Measurements from ENCODE around the gene KRT31. TPM values are rescaled to one million over a fixed set of nuclear protein-coding genes. Genes with fewer than 3 reads are reported as not detected.
"Not testable (repeated sequence)": the region's sequence is repeated elsewhere in the genome, so short reads cannot be mapped to it uniquely, and the experiment has no call there.

The KRT31 gene
- polyA plus RNA-seq, 1 donor from 2014 or later: not detected

GRCh38 chr17:41386227-41386626 is 11.2 kb downstream of the KRT31 start:
- H3K9me2 ChIP-seq (ENCODE audit: insufficient read depth, low read length): no peaks in the 10 kb centered on the region
- H3K79me2 ChIP-seq (replicated peaks; ENCODE audit: insufficient read depth, low read length): no peaks in the 10 kb centered on the region
- H3K36me3 ChIP-seq (ENCODE audit: insufficient read depth, low read length): no peaks in the 10 kb centered on the region
- no peaks in the 10 kb centered on the region for H3F3A ChIP-seq (ENCODE audit: insufficient read depth, low read length, poor library complexity, severe bottlenecking)
- H3K27me3 ChIP-seq (ENCODE audit: insufficient read depth, low read depth, low read length): no peaks in the 10 kb centered on the region
- H3K9ac ChIP-seq (ENCODE audit: low read length): no peak overlapping the region
- H3K4me3 ChIP-seq (ENCODE audit: low read length): no peak overlapping the region
- H4K20me1 ChIP-seq (ENCODE audit: insufficient read depth): no peaks in the 10 kb centered on the region
- no peak overlapping the region for H3K4me2 ChIP-seq (ENCODE audit: low read length)
- TF ChIP-seq, protein P1, sequence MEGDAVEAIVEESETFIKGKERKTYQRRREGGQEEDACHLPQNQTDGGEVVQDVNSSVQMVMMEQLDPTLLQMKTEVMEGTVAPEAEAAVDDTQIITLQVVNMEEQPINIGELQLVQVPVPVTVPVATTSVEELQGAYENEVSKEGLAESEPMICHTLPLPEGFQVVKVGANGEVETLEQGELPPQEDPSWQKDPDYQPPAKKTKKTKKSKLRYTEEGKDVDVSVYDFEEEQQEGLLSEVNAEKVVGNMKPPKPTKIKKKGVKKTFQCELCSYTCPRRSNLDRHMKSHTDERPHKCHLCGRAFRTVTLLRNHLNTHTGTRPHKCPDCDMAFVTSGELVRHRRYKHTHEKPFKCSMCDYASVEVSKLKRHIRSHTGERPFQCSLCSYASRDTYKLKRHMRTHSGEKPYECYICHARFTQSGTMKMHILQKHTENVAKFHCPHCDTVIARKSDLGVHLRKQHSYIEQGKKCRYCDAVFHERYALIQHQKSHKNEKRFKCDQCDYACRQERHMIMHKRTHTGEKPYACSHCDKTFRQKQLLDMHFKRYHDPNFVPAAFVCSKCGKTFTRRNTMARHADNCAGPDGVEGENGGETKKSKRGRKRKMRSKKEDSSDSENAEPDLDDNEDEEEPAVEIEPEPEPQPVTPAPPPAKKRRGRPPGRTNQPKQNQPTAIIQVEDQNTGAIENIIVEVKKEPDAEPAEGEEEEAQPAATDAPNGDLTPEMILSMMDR (IDR thresholded peaks at IDR 0.05; ENCODE audit: poor library complexity, severe bottlenecking): no peak
- TF ChIP-seq RAD21 (conservative IDR thresholded peaks at IDR 0.05) (no peak), TAF1 (IDR thresholded peaks at IDR 0.05; ENCODE audit: low read depth) (no peak), EP300 (conservative IDR thresholded peaks at IDR 0.05; ENCODE audit: poor library complexity, severe bottlenecking) (no peak), POLR2AphosphoS5 (IDR thresholded peaks at IDR 0.05) (no peak), SMC3 (conservative IDR thresholded peaks at IDR 0.05; ENCODE audit: poor library complexity) (no peak), MXI1 (conservative IDR thresholded peaks at IDR 0.05; ENCODE audit: poor library complexity, severe bottlenecking) (no peak), EZH2 (IDR thresholded peaks at IDR 0.05; ENCODE audit: borderline replicate concordance, insufficient read depth, low read length, poor library complexity, severe bottlenecking) (no peak)
- TF ChIP-seq, protein P2, sequence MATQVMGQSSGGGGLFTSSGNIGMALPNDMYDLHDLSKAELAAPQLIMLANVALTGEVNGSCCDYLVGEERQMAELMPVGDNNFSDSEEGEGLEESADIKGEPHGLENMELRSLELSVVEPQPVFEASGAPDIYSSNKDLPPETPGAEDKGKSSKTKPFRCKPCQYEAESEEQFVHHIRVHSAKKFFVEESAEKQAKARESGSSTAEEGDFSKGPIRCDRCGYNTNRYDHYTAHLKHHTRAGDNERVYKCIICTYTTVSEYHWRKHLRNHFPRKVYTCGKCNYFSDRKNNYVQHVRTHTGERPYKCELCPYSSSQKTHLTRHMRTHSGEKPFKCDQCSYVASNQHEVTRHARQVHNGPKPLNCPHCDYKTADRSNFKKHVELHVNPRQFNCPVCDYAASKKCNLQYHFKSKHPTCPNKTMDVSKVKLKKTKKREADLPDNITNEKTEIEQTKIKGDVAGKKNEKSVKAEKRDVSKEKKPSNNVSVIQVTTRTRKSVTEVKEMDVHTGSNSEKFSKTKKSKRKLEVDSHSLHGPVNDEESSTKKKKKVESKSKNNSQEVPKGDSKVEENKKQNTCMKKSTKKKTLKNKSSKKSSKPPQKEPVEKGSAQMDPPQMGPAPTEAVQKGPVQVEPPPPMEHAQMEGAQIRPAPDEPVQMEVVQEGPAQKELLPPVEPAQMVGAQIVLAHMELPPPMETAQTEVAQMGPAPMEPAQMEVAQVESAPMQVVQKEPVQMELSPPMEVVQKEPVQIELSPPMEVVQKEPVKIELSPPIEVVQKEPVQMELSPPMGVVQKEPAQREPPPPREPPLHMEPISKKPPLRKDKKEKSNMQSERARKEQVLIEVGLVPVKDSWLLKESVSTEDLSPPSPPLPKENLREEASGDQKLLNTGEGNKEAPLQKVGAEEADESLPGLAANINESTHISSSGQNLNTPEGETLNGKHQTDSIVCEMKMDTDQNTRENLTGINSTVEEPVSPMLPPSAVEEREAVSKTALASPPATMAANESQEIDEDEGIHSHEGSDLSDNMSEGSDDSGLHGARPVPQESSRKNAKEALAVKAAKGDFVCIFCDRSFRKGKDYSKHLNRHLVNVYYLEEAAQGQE (IDR thresholded peaks at IDR 0.05; ENCODE audit: borderline replicate concordance): no peak
- H2AFZ ChIP-seq (ENCODE audit: low read depth, low read length): no peak overlapping the region
- no peak overlapping the region for H3K27ac ChIP-seq (ENCODE audit: low read length)
- H3K9me3 ChIP-seq (ENCODE audit: low read length): no peaks in the 10 kb centered on the region

DNA sequence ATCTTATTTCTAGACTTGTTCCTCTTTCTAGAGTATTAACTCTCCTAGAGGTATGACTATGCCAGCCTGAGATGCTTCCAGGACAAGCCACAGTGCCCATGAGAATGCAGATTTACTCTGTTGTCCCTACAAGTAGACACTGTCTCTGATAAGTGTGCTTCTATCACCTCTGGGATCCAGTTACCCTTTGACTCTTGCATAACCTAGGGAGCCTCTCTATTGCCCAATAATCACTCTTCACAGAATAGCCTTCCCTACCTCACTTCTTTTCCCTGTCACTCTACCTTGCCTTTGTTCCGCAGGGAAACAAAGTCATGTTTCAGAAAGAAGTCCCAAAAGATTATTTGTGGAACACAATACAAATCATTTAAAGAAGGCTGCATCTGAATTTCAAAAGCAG is 13.7 kb downstream of the KRT31 start:
- no peaks in the 10 kb centered on the region for H3K9me2 ChIP-seq (ENCODE audit: insufficient read depth, low read length)
- H4K20me1 ChIP-seq (ENCODE audit: insufficient read depth): no peaks in the 10 kb centered on the region
- no peak overlapping the region for H3K27ac ChIP-seq (ENCODE audit: low read length)
- no peak overlapping the region for H2AFZ ChIP-seq (ENCODE audit: low read depth, low read length)
- H3K9ac ChIP-seq (ENCODE audit: low read length): no peak overlapping the region
- H3K36me3 ChIP-seq (ENCODE audit: insufficient read depth, low read length): no peaks in the 10 kb centered on the region
- no peaks in the 10 kb centered on the region for H3F3A ChIP-seq (ENCODE audit: insufficient read depth, low read length, poor library complexity, severe bottlenecking)
- no peaks in the 10 kb centered on the region for H3K9me3 ChIP-seq (ENCODE audit: low read length)
- H3K4me2 ChIP-seq (ENCODE audit: low read length): no peak overlapping the region
- no peaks in the 10 kb centered on the region for H3K27me3 ChIP-seq (ENCODE audit: insufficient read depth, low read depth, low read length)
- no peak overlapping the region for H3K4me3 ChIP-seq (ENCODE audit: low read length)
- H3K79me2 ChIP-seq (replicated peaks; ENCODE audit: insufficient read depth, low read length): no peaks in the 10 kb centered on the region
- TF ChIP-seq EZH2 (IDR thresholded peaks at IDR 0.05; ENCODE audit: borderline replicate concordance, insufficient read depth, low read length, poor library complexity, severe bottlenecking): no peak
- TF ChIP-seq SMC3 (conservative IDR thresholded peaks at IDR 0.05; ENCODE audit: poor library complexity): no peak

DNA sequence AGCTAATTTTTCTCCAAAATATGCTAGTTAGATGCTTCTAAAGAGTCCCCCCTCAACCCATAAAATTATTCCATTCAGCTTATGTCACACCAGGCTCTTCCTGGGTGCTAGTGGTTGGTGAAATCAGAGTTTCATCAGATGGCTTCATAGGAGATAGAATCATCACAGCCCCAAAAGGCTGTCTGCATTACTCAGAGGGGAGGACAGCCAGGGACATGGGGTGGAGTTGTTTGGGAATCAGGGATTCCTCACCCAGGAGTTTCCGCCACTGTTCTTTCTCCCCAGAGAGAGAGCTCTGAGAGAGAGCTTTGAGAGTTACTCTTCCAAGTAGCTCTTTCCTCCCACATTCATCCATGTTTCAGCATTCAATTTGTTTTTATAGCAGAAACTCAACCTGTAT is 15.0 kb downstream of the KRT31 start:
- Histone ChIP-seq H3K36me3 (ENCODE audit: insufficient read depth, low read length) (no peaks in the 10 kb centered on the region), H3F3A (ENCODE audit: insufficient read depth, low read length, poor library complexity, severe bottlenecking) (no peaks in the 10 kb centered on the region), H3K9me2 (ENCODE audit: insufficient read depth, low read length) (no peaks in the 10 kb centered on the region), H3K27me3 (ENCODE audit: insufficient read depth, low read depth, low read length) (no peaks in the 10 kb centered on the region), H4K20me1 (ENCODE audit: insufficient read depth) (no peaks in the 10 kb centered on the region), H3K9me3 (ENCODE audit: low read length) (no peaks in the 10 kb centered on the region), H3K79me2 (replicated peaks; ENCODE audit: insufficient read depth, low read length) (no peaks in the 10 kb centered on the region), H3K27ac (ENCODE audit: low read length) (no peak overlapping the region), H3K4me3 (ENCODE audit: low read length) (no peak overlapping the region), H3K4me2 (ENCODE audit: low read length) (no peak overlapping the region), H3K9ac (ENCODE audit: low read length) (no peak overlapping the region), H2AFZ (ENCODE audit: low read depth, low read length) (no peak overlapping the region)
- TF ChIP-seq TAF1 (IDR thresholded peaks at IDR 0.05; ENCODE audit: low read depth): no peak
- TF ChIP-seq EP300 (conservative IDR thresholded peaks at IDR 0.05; ENCODE audit: poor library complexity, severe bottlenecking): no peak
- TF ChIP-seq, protein P1 (IDR thresholded peaks at IDR 0.05; ENCODE audit: poor library complexity, severe bottlenecking): no peak
- no peak for TF ChIP-seq POLR2AphosphoS5 (IDR thresholded peaks at IDR 0.05)

DNA sequence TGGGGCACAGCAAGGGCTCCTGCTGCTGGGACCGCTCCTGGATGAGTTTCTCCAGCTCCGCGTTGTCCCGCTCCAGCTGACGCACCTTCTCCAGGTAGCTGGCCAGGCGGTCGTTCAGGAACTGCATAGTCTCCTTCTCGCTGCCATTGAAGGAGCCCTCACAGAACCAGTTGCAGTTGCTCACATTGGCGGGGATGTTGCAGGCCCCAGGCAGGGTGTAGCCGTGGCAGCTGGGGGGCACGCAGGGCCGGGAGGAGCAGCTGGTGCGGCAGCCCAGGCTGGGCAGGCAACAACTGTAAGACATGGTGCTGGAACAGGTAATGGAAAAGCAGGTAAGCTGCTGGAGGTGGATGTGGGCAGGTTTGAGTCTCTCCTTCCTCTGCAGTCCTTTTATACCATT is 15.5 kb downstream of the KRT31 start, which contains the start of gene KRT34:
Gene KRT34, minus strand, starts transcription at position 364 of the 400 bp plus-strand sequence. Its CDS starts 60 bp downstream, at position 304.
- H3K9me2 ChIP-seq (ENCODE audit: insufficient read depth, low read length); H3K9ac ChIP-seq (ENCODE audit: low read length); H3F3A ChIP-seq (ENCODE audit: insufficient read depth, low read length, poor library complexity, severe bottlenecking); H4K20me1 ChIP-seq (ENCODE audit: insufficient read depth); H3K79me2 ChIP-seq (replicated peaks; ENCODE audit: insufficient read depth, low read length); H3K27ac ChIP-seq (ENCODE audit: low read length); H3K9me3 ChIP-seq (ENCODE audit: low read length); H3K27me3 ChIP-seq (ENCODE audit: insufficient read depth, low read depth, low read length); H3K4me2 ChIP-seq (ENCODE audit: low read length); H3K36me3 ChIP-seq (ENCODE audit: insufficient read depth, low read length); H3K4me3 ChIP-seq (ENCODE audit: low read length); H2AFZ ChIP-seq (ENCODE audit: low read depth, low read length): not testable (repeated sequence)

All from neural cell (in vitro differentiated cells).